ENCODE data around the gene PCDH20. TPM values are rescaled to one million over a fixed set of nuclear protein-coding genes. Genes with fewer than 3 reads are reported as not detected.
A peak's percentile ranks its signal among the peaks of the same experiment; 100 is the strongest.
"Not testable (repeated sequence)": the region's sequence is repeated elsewhere in the genome, so short reads cannot be mapped to it uniquely, and the experiment has no call there.

The PCDH20 gene
- total and polyA plus RNA-seq, 9 donors: 0.97 to 4.1 (median 2.3) TPM

DNA sequence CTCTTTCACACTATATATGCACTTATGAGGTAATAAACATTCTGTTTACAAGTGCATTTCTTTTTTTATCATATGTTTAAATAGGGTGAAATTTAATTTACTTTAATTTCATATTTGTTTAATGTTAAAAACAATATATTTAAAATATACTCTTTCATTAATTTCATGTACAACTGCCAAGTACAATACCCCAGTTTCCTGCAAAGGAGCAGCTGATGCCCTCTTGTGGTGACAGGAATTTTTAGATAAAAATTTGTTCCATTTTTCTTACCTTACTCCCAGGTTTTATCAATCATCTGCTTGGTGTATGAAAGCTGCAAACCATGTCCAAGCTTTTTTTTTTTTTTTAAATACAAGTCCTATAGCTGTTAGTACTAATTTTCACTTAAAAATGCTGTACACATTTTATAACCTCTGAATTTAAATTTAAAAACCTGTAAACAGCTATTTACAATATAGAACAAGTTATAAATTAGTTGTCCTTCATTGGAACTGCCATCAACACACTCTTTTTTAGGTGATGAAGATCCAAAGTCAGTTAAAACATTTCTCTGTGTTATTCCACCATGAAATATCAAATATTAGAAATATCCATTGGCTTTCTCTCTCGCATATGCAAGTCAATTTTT is 4.9 kb downstream of the PCDH20 start:
- Histone ChIP-seq H3K36me3 (ENCODE audit: control insufficient read depth, insufficient read depth, low read length) (no peaks in the 10 kb centered on the region), H3K27ac (ENCODE audit: low read length) (no peak overlapping the region), H3K4me3 (ENCODE audit: low read length) (no peak overlapping the region), H3K9me3 (replicated peaks; ENCODE audit: control insufficient read depth, low read depth, low read length) (no peaks in the 10 kb centered on the region), H3K27me3 (ENCODE audit: control insufficient read depth, insufficient read depth, low read length) (peaks cover 27% of the 10 kb centered on the region), H3K4me1 (ENCODE audit: control insufficient read depth, insufficient read depth, low read length) (peaks cover 13% of the 10 kb centered on the region)
- no CpG with 5 or more reads among the region's 1 CpG for WGBS (ENCODE audit: insufficient coverage)
- DNase-seq: peak; percentile 16

DNA sequence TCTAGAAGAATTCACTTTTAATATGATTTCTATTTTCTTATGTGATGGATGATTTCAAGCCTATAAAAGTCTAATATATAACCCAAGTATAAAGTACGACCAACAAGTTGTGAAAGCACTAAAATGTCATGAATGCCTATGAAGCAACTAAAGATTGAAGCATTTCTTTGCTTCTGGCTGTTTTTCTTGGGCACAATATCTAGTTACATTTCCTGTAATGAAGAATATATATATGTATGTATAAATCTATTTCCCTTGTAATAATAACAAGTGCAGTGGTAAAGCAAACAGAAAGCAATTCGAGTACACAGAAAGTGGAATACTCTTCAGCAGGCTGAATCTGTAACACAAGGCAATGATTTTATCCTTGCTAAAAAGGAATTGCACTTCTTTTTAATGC is 5.4 kb downstream of the PCDH20 start:
- Histone ChIP-seq H3K4me3 (ENCODE audit: low read length) (no peak overlapping the region), H3K27ac (ENCODE audit: low read length) (no peak overlapping the region), H3K9me3 (replicated peaks; ENCODE audit: control insufficient read depth, low read depth, low read length) (no peaks in the 10 kb centered on the region), H3K27me3 (ENCODE audit: control insufficient read depth, insufficient read depth, low read length) (peaks cover 24% of the 10 kb centered on the region), H3K36me3 (ENCODE audit: control insufficient read depth, insufficient read depth, low read length) (no peaks in the 10 kb centered on the region), H3K4me1 (ENCODE audit: control insufficient read depth, insufficient read depth, low read length) (peaks cover 13% of the 10 kb centered on the region)
- no peak for DNase-seq
- no CpG with 5 or more reads among the region's 2 CpGs for WGBS (ENCODE audit: insufficient coverage)

DNA sequence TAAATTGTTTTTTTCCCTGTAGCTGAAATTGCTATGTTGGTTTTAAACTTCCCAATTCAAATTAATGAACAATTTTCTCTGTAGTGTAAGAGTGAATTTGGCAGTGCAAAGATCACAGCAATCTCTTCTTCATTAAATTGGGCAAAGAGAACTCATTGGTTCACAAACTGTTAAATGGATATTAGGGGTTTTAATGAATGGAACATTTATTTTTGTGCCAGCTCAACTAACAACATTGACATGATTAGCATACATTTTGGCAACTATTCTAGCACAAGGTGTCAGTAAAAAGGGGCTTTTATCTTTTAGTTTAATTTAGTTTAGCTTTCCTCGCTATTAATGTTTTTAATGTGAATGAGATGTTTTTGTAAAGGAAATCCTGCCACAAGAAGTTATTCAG is 7.1 kb downstream of the PCDH20 start:
- Histone ChIP-seq H3K27ac (ENCODE audit: low read length) (no peak overlapping the region), H3K4me3 (ENCODE audit: low read length) (no peak overlapping the region), H3K27me3 (ENCODE audit: control insufficient read depth, insufficient read depth, low read length) (peaks cover 10% of the 10 kb centered on the region), H3K36me3 (ENCODE audit: control insufficient read depth, insufficient read depth, low read length) (no peaks in the 10 kb centered on the region), H3K4me1 (ENCODE audit: control insufficient read depth, insufficient read depth, low read length) (peaks cover 4% of the 10 kb centered on the region), H3K9me3 (replicated peaks; ENCODE audit: control insufficient read depth, low read depth, low read length) (no peaks in the 10 kb centered on the region)
- WGBS (ENCODE audit: insufficient coverage): no CpG with 5 or more reads among the region's 1 CpG
- no peak for DNase-seq

- no peak overlapping the region for H3K4me3 ChIP-seq (ENCODE audit: low read length)
- no peak for DNase-seq
- no peaks in the 10 kb centered on the region for H3K9me3 ChIP-seq (replicated peaks; ENCODE audit: control insufficient read depth, low read depth, low read length)
- no peak overlapping the region for H3K27ac ChIP-seq (ENCODE audit: low read length)
- no CpG with 5 or more reads among the region's 1 CpG for WGBS (ENCODE audit: insufficient coverage)
- H3K36me3 ChIP-seq (ENCODE audit: control insufficient read depth, insufficient read depth, low read length): no peaks in the 10 kb centered on the region
- H3K27me3 ChIP-seq (ENCODE audit: control insufficient read depth, insufficient read depth, low read length): no peaks in the 10 kb centered on the region
- no peaks in the 10 kb centered on the region for H3K4me1 ChIP-seq (ENCODE audit: control insufficient read depth, insufficient read depth, low read length)
Measured at GRCh38 chr13:61406275-61406674, 9.4 kb downstream of the PCDH20 start.

DNA sequence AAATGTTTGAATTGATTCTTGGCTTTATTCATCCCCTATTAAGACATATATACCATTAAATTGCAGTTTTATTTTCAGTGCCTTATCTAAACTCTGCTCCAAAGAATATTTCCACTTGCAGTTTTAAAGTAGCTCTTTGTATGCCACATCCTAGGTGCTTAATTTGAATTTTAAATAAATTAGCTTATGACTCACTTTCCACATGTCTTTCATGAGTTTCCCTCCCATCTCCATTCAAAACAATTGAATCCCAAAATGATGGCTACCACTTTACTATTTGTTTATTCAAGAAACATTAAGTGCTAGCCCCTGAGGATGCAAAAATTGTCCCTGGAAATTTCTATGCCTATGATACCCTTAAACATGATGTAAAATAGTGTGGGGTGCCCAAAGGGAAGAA is 19.5 kb downstream of the PCDH20 start:
- H3K36me3 ChIP-seq (ENCODE audit: control insufficient read depth, insufficient read depth, low read length): no peaks in the 10 kb centered on the region

DNA sequence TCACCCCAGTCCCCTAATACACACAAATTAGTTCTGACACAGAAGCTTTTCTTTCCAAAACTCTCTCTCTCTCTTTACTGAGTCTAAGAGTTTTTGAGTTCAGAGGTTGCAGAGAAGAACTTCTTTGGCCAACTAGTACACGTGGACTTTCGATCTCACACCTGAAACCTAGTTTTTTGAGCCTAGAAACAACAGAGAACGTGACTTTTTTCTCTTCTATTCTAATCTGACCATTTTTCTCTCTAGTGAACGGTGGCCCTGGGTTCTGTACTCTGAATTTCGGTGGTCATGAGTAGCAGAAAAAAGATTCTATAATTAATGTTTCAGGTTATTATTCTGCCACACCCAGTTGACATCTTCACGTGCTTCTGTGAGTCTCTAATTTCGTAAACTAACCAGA is 24.2 kb downstream of the PCDH20 start:
- H3K4me3 ChIP-seq (ENCODE audit: low read length): no peak overlapping the region
- no peaks in the 10 kb centered on the region for H3K9me3 ChIP-seq (replicated peaks; ENCODE audit: control insufficient read depth, low read depth, low read length)
- no peak for DNase-seq
- no peaks in the 10 kb centered on the region for H3K36me3 ChIP-seq (ENCODE audit: control insufficient read depth, insufficient read depth, low read length)
- WGBS (ENCODE audit: insufficient coverage): 86% methylated on average over 3 of the region's 7 CpGs
- no peak overlapping the region for H3K27ac ChIP-seq (ENCODE audit: low read length)
- no peaks in the 10 kb centered on the region for H3K4me1 ChIP-seq (ENCODE audit: control insufficient read depth, insufficient read depth, low read length)
- no peaks in the 10 kb centered on the region for H3K27me3 ChIP-seq (ENCODE audit: control insufficient read depth, insufficient read depth, low read length)

More for the DNA sequence above, 19.5 kb downstream of the PCDH20 start:
- DNase-seq: no peak
- Histone ChIP-seq H3K4me3 (ENCODE audit: low read length) (no peak overlapping the region), H3K4me1 (ENCODE audit: control insufficient read depth, insufficient read depth, low read length) (no peaks in the 10 kb centered on the region), H3K27ac (ENCODE audit: low read length) (no peak overlapping the region), H3K9me3 (replicated peaks; ENCODE audit: control insufficient read depth, low read depth, low read length) (no peaks in the 10 kb centered on the region), H3K27me3 (ENCODE audit: control insufficient read depth, insufficient read depth, low read length) (no peaks in the 10 kb centered on the region)

- H3K27ac ChIP-seq (ENCODE audit: low read length): no peak overlapping the region
- no peaks in the 10 kb centered on the region for H3K9me3 ChIP-seq (replicated peaks; ENCODE audit: control insufficient read depth, low read depth, low read length)
- no peaks in the 10 kb centered on the region for H3K36me3 ChIP-seq (ENCODE audit: control insufficient read depth, insufficient read depth, low read length)
- 90% methylated on average over 1 of the region's 3 CpGs for WGBS (ENCODE audit: insufficient coverage)
- H3K4me1 ChIP-seq (ENCODE audit: control insufficient read depth, insufficient read depth, low read length): no peaks in the 10 kb centered on the region
- H3K27me3 ChIP-seq (ENCODE audit: control insufficient read depth, insufficient read depth, low read length): no peaks in the 10 kb centered on the region
- H3K4me3 ChIP-seq (ENCODE audit: low read length): no peak overlapping the region
- DNase-seq: no peak
Measured at GRCh38 chr13:61387694-61388093, 28.0 kb downstream of the PCDH20 start.

DNA sequence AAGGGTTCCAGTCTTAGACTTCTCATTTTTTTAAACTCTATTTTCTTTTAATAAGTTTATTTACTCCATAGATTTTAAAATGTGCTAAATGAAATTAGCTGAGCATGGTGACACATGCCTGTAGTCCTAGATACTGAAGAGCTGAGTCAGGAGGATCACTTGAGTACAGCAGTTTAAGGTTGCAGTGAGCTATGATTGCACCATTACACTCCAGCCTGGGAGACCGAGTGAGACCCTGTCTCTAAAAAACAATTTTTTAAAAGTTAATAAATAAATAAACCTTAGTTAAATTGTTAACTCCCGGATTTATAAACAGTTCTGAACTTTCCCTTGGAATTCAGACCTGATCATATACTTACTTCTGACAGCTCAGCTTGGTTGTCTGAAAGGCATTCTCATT is 32.5 kb downstream of the PCDH20 start:
- no CpG with 5 or more reads among the region's 2 CpGs for WGBS (ENCODE audit: insufficient coverage)
- Histone ChIP-seq H3K27me3 (ENCODE audit: control insufficient read depth, insufficient read depth, low read length) (no peaks in the 10 kb centered on the region), H3K9me3 (replicated peaks; ENCODE audit: control insufficient read depth, low read depth, low read length) (no peaks in the 10 kb centered on the region)

GRCh38 chr13:61370520-61370919 is 45.1 kb downstream of the PCDH20 start:
- WGBS (ENCODE audit: insufficient coverage): no CpG with 5 or more reads among the region's 3 CpGs
- Histone ChIP-seq H3K4me3 (ENCODE audit: low read length) (no peak overlapping the region), H3K36me3 (ENCODE audit: control insufficient read depth, insufficient read depth, low read length) (no peaks in the 10 kb centered on the region), H3K4me1 (ENCODE audit: control insufficient read depth, insufficient read depth, low read length) (no peaks in the 10 kb centered on the region), H3K27ac (ENCODE audit: low read length) (no peak overlapping the region), H3K9me3 (replicated peaks; ENCODE audit: control insufficient read depth, low read depth, low read length) (no peaks in the 10 kb centered on the region), H3K27me3 (ENCODE audit: control insufficient read depth, insufficient read depth, low read length) (no peaks in the 10 kb centered on the region)
- no peak for DNase-seq

More for the DNA sequence above, 32.5 kb downstream of the PCDH20 start:
- Histone ChIP-seq H3K4me1 (ENCODE audit: control insufficient read depth, insufficient read depth, low read length) (no peaks in the 10 kb centered on the region), H3K36me3 (ENCODE audit: control insufficient read depth, insufficient read depth, low read length) (no peaks in the 10 kb centered on the region), H3K4me3 (ENCODE audit: low read length) (no peak overlapping the region), H3K27ac (ENCODE audit: low read length) (no peak overlapping the region)
- DNase-seq: no peak

GRCh38 chr13:61364690-61365089 is 51.0 kb downstream of the PCDH20 start:
- not testable (repeated sequence) for DNase-seq; H3K9me3 ChIP-seq (replicated peaks; ENCODE audit: control insufficient read depth, low read depth, low read length); H3K36me3 ChIP-seq (ENCODE audit: control insufficient read depth, insufficient read depth, low read length); H3K4me3 ChIP-seq (ENCODE audit: low read length); H3K4me1 ChIP-seq (ENCODE audit: control insufficient read depth, insufficient read depth, low read length); H3K27ac ChIP-seq (ENCODE audit: low read length); H3K27me3 ChIP-seq (ENCODE audit: control insufficient read depth, insufficient read depth, low read length)
- 75% methylated on average over 5 of the region's 5 CpGs for whole genome bisulfite sequencing (ENCODE audit: insufficient coverage)

GRCh38 chr13:61362522-61362921 is 53.1 kb downstream of the PCDH20 start:
- no peaks in the 10 kb centered on the region for H3K9me3 ChIP-seq (replicated peaks; ENCODE audit: control insufficient read depth, low read depth, low read length)
- H3K36me3 ChIP-seq (ENCODE audit: control insufficient read depth, insufficient read depth, low read length): no peaks in the 10 kb centered on the region

More at GRCh38 chr13:61362522-61362921, 53.1 kb downstream of the PCDH20 start:
- H3K4me1 ChIP-seq (ENCODE audit: control insufficient read depth, insufficient read depth, low read length): no peaks in the 10 kb centered on the region
- DNase-seq: no peak
- H3K27ac ChIP-seq (ENCODE audit: low read length): no peak overlapping the region
- H3K4me3 ChIP-seq (ENCODE audit: low read length): no peak overlapping the region
- H3K27me3 ChIP-seq (ENCODE audit: control insufficient read depth, insufficient read depth, low read length): no peaks in the 10 kb centered on the region

Measured in muscle of leg (tissue), 11 donors.